CD4-positive, alpha-beta T cell treated with Interleukin-4 for 4 hours (primary cell): ENCODE measurements around the gene HAUS1.
"Not testable (repeated sequence)": the region's sequence is repeated elsewhere in the genome, so short reads cannot be mapped to it uniquely, and the experiment has no call there.

Source experiments
- DNase-seq: peaks from one replicate; pipeline ENCODE4 v3.0.0-alpha.2; 2020

Gene HAUS1

DNA sequence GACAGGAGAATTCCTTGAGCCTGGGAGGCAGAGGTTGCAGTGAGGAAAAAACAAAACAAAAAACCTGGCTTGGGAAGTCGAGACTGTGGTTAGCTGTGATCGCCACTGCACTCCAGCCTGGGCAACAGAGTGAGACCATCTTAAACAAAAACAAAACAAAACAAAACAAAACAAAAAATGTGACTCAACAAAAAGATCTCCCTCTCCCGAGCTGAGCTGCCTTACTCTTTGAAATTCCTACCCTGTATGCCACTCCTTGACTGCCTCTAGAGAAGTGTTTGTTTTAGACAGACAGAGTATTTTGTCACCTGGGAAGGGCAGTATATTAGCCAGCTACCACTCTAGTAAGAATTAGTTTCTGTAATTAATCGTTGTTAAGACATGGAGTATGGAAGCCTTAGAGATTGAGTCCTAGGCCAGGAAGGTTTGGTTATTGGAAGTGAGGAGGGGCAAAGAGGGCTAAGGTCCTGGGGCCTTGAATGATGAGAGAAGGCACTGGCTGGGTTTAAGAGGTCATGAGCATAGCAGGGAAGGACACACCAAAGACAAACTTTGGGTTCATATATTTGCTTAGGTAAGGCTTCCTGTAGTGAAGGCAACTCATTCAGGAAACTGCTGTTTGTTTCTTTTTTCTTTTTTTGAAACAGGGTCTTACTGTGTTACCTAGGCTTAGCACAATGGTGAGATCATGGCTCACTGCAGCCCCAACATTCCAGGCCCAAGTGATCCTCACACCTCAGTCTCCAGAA is 56.0 kb downstream of the HAUS1 start:
- DNase-seq: no peak

DNA sequence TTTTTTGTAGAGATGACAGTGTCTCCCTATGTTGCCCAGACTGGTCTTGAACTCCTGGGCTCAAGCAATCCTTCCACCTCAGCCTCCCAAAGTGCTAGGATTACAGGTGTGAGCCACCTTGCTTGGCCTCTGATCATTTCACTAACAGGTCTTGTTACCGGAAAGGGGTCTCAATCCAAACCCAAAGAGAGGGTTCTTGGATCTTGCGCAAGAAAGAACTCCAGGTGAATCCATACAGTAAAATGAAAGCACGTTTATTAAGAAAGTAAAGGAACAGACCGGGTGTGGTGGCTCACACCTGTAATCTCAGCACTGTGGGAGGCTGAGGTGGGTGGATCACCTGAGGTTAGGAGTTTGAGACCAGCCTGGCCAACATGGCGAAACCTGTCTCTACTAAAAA is 56.7 kb downstream of the HAUS1 start:
- DNase-seq: not testable (repeated sequence)

GRCh38 chr18:46161703-46162396 is 57.7 kb downstream of the HAUS1 start:
- no peak for DNase-seq

GRCh38 chr18:46163091-46163490 is 58.9 kb downstream of the HAUS1 start:
- DNase-seq: no peak

GRCh38 chr18:46163941-46164499 is 59.8 kb downstream of the HAUS1 start:
- DNase-seq: no peak

- not testable (repeated sequence) for DNase-seq
Observed at GRCh38 chr18:46164502-46164901, 60.3 kb downstream of the HAUS1 start.

GRCh38 chr18:46164920-46165319 is 60.7 kb downstream of the HAUS1 start:
- no peak for DNase-seq

GRCh38 chr18:46166261-46166970 is 62.2 kb downstream of the HAUS1 start:
- no peak for DNase-seq

DNA sequence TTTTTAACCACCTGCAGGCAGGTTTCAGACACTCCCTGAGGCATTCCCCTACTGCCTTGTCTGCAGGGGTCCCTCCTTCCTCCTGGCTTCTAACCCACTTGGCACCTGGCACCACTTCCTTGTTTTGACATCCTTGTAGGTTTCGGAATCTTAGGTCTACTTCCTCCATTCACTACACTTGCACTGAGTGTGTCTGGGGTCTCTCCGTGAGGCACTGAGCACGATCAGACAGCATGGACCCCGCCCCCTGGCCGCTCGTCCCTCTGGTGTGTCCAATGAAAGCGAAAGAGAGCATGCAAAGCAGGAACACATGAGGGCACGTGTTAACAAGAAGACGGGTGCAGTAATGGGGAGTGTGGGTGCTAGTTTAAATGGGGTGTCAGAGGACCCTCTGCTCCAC is 63.8 kb downstream of the HAUS1 start:
- peak; percentile 22 for DNase-seq

DNA sequence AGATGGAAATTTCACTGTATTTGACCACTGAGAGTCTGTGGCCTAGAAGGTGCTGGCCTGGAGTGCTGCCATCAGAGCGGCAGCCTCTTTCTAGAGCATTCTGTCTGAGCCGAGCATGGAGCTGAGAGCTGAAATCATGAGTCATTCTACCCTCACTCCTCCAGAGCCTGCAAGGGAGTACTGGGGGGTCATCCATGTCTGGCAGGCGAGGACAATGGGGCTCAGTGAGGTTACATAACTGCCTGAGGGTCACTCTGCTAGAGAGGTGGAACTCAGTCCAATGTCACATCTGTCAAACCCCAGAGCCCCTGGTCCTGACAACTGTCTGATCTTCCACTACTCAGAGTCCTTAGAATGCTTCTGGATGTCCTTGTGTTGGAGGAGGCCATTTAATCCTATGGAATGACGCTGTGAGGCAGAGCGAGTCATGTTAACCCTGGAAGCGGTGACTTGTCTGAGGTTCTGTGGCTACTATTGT is 65.3 kb downstream of the HAUS1 start:
- no peak for DNase-seq

DNA sequence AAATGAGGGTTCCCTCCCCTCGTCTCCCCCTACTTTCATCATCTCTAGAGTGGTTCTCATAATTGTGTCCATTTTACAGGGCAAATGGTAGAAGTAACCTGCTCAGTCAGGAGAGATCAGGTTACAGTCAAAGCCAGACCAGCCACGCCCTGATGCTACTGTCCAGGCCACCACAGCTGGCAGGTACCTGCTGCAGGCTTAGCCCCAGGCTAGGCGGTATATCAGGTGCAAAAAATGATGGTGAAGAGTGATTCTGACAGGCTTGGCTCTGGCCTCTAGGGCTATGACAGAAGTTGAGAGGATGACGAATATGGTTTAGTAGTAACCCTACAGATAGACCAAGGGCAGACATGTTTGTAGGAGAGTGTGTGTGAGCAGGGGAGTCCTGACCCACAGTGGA is 67.1 kb downstream of the HAUS1 start:
- DNase-seq: no peak

DNA sequence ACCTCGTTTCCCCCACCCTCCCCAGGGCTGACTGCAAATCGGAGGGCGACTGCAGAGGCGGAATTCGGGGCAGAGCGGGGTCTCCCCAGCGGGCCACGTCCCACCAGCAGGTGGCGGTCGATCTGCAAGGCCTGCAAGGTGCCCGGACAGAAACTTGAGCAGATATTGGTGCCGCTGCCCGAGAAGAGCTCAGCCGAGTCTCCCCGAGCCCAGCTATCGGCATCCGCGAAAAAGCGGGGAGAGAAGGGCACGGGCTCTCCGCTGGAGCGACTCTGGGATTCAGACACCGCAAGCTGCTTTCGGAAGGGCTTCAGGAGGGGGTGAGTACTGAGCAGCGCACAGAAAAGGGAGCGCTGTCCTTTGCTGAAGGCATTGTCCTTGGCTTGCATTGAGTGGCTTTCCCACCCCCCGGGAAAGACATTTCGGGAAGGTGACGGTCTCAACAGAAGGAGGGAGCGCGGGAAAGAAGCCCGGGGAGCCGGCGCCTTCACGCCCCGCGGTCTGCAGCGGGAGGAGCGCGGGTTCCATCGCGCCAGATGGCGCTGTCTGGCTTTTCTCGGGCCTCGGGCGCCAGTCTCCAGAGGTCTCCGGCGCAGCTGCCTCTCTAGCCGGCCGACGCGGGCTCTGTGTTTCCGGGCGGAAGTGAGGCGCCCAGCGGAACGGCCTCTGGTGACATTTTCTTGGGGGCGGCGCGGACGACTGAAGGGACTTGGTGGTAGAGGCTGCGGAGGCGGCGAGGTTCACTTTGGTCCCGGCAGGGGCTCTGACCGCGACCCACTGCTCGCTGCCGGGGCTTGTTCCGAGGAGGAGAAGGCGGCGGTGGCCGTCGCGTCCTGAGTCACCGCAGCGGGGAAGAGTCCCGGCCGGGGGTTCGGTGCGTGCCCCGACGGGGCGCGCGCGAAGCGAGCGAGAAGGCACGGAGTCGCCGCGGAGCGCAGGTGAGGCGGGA is 69.5 kb downstream of the HAUS1 start:
- peak; percentile 95 for DNase-seq

GRCh38 chr18:46174342-46175041 is 70.3 kb downstream of the HAUS1 start:
- DNase-seq: peak; percentile 26

DNA sequence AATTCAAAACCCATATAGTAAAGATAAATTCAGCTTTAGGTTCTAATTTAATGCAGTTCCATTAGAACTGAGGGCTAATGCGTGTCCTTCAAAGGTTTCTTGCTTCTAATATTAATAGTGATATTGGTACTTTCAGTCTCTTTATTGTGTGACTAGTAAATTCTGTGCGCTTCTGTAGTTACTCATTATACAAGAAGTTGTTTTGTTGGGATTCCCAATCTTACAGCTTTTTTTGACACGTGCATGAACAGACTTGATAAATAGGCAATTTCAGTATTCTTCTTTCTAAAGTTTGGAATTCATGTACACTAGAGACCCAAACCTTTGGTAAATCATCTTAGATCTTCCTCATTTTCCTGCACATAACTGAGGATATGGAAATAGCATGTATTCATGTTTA is 71.8 kb downstream of the HAUS1 start:
- DNase-seq: no peak
